Subcutaneous abdominal adipose tissue (tissue), 5 donors: Measurements from ENCODE around the gene FBXL19.

Experiments
- H3K27ac ChIP-seq: one replicate; pipeline ENCODE4 v1.7.0; 2013; ENCODE audit warnings: low read depth, mild to moderate bottlenecking, inconsistent platforms, low read length, moderate library complexity
- H3K27me3 ChIP-seq, 5 donors: one replicate each; pipeline ENCODE4 v1.7.0; 2013; ENCODE audit warnings: low read length in 5 of 5, inconsistent platforms in 1 of 5; ENCODE audit not compliant: control insufficient read depth in 5 of 5, insufficient read depth in 4 of 5
- H3K36me3 ChIP-seq, 5 donors: one replicate each; pipeline ENCODE4 v1.7.0; 2013; ENCODE audit warnings: low read length in 5 of 5; ENCODE audit not compliant: control insufficient read depth in 5 of 5, insufficient read depth in 5 of 5
- H3K4me1 ChIP-seq, 5 donors: one replicate each; pipeline ENCODE4 v1.7.0; 2013; ENCODE audit warnings: low read length in 5 of 5, mild to moderate bottlenecking in 3 of 5, moderate library complexity in 1 of 5; ENCODE audit not compliant: control insufficient read depth in 5 of 5, insufficient read depth in 5 of 5
- H3K4me3 ChIP-seq, 5 donors: one replicate each; pipeline ENCODE4 v1.7.0; 2013; ENCODE audit warnings: low read length in 5 of 5, low read depth in 1 of 5
- H3K9ac ChIP-seq, 5 donors: one replicate each; pipeline ENCODE4 v1.7.0; 2013; ENCODE audit warnings: low read length in 5 of 5, mild to moderate bottlenecking in 4 of 5, moderate library complexity in 3 of 5
- H3K9me3 ChIP-seq, 5 donors: one replicate each; pipeline ENCODE4 v1.7.0; 2013; ENCODE audit warnings: low read length in 5 of 5; ENCODE audit not compliant: control insufficient read depth in 5 of 5
- donor health status: healthy.
- donor health status: healthy.
- donor health status: healthy.
- donor health status: healthy.
- donor health status: healthy.

Gene FBXL19

DNA sequence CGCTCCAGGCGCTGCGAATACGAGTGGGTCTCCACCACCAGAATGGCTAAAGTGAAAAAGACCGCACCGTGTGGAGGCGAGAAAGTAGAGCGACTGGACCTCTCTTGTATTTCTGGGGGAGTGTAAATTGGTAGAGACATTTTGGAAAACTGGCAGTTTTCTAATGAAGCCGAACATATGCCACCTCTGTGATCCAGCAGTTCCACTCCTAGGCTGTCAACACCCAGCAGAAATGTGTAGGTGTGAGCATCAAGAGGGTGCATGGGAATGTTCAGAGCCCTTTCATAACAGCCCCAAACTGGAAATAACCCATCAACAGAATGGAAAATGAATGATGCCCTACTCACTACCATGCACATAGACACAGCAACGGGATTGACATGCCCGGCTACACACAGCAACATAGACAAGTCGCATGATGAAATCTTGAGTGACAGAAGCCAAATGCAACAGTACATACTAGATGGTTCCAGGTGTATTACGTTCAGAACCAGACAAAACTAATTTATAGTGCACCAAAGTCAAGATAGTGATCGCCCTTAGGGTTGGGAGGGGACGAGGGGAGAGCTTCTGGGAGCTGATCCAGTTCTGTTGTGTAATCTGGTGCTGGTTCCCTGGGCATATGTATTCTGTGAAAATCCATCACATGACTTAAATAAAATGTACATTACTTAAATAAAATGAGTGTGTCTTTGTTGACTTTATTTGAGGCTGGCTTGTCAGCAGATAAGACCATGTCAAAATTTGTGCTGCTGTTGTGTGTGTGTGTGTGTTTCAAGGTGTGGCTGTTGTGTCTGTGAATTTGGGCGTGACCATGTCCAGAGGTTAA is 28.6 kb upstream of the FBXL19 start:
- H3K27ac ChIP-seq: peak overlapping the region; percentile 89
- H3K36me3 ChIP-seq: peaks cover 0 to 14% (median 3%) of the 10 kb centered on the region in 5 donors
- H3K4me1 ChIP-seq: peaks cover 2 to 48% (median 44%) of the 10 kb centered on the region in 5 donors
- H3K27me3 ChIP-seq: no peaks in the 10 kb centered on the region
- peak overlapping the region in 4 of 5 donors; percentile 31 to 77 (median 65) for H3K9ac ChIP-seq
- H3K4me3 ChIP-seq: peak overlapping the region; percentile 56 to 72 (median 67)
- H3K9me3 ChIP-seq: no peaks in the 10 kb centered on the region

DNA sequence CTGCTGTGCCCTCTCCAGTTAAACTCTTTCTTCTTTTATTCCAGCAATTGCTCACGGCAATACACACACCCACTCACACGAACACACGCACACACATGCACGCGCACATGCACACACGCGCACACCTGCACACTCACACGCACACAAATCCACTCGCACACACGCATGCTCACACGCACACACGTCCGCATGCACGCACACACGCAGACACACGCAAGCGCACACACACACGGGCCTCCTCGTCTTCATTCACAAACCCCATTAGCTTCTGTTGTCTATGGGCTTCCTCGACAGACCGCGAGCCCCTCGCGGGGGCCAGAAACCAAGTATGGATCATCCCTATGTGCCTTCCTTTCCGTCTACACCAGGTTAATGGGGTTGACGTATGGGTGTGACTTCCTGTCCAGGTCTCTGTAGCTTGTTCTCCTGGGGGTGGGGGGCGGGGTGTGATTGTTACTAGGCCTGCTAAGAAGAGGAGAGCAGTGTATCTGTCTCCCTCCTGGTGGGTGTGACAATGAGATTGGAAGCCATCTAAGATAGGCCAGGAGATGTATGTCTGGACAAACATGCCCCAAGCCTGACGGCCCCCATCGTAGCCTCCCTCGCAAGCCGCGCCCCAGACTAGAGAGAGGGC is 27.6 kb upstream of the FBXL19 start:
- Histone ChIP-seq H3K27me3 (no peaks in the 10 kb centered on the region), H3K36me3 (peaks cover 0 to 11% (median 3%) of the 10 kb centered on the region in 5 donors), H3K4me3 (peak overlapping the region; percentile 45 to 75 (median 63)), H3K9me3 (no peaks in the 10 kb centered on the region), H3K27ac (peak overlapping the region; percentile 97), H3K4me1 (peaks cover 2 to 48% (median 44%) of the 10 kb centered on the region in 5 donors), H3K9ac (peak overlapping the region in 4 of 5 donors; percentile 83 to 92 (median 89))

DNA sequence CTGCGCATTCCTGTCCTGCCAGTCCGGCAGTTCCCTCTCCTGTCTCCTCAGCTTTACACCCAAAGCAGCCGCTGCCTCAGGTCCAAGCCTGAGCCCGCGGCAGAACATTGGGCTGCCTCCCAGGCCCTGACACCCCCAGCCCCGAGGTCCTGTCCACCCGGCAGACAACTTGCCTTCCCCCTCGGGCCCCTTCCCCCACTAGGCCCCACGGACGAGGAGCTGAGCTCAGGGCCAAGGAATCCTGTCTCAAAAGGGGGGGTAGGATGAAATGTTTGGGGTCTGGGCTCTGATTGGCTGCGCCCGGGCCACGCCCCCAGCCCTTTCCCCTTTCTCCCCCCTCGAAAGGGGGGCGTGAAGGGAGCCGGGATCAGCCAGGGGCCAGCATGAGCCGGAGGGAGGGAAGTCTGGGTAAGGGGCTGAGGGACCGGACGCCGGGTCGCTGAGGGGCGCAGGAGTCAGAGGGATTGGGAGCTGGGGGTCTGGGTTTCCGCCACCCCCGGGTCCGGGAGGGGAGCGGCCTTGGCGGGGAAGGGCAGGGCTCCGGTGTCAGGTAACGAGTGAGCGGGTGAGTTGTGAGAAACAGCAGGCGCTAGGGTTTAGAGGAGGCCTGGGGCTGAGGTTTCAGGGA is 27.0 kb upstream of the FBXL19 start, which contains the start of gene CTF1:
TSS of gene CTF1 (plus strand) at position 354 of the 628 bp plus-strand sequence. CDS start at position 384, 30 bp downstream.
- H3K9ac ChIP-seq: peak within 1 kb of the TSS; percentile 56 to 92 (median 86)
- H3K9me3 ChIP-seq: no peaks in the 10 kb centered on the region
- peak within 1 kb of the TSS; percentile 45 to 75 (median 63) for H3K4me3 ChIP-seq
- H3K36me3 ChIP-seq: peaks cover 0 to 9% (median 3%) of the 10 kb centered on the region in 5 donors
- H3K4me1 ChIP-seq: peaks cover 2 to 52% (median 45%) of the 10 kb centered on the region in 5 donors
- peak within 1 kb of the TSS; percentile 97 for H3K27ac ChIP-seq
- H3K27me3 ChIP-seq: no peaks in the 10 kb centered on the region

DNA sequence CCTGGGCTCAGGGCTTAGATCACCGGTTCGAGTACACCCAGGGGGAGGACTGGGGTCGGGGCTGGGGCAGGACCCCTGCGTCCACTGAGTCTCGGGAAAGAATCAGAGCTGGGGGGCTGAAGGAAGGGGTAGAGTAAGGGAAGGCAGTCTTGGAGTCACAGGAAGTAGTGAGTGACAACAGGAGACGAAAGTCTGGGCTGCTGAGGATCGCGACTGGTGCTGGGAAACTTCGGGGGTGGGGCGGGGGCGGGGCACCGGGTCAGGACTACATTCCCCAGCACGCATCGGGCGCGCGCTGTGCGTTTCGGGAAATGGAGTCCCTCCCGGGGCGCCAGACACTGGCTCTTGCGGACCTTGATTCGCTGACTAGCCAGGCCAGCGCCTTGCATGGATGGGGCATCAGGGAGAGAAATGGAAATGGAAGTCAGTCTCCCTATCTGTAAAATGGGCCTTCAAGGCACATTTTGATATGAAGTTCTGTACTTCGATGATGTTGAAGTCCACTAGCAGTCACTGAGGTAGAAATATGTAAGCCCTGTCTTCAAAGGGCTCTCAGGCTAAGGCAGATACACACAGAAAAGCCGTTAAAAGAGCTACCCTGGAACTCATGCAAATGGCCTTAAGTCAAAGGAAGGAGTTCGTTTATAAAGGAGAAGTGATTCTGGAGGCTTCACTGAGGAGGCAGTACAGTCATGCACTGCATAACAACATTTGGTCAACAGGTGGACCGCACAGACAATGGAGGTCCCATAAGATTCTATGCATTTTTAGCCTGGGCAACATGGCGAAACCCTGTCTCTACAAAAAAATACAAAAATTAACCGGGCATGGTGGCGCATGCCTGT is 26.3 kb upstream of the FBXL19 start:
- Histone ChIP-seq H3K4me1 (peaks cover 2 to 57% (median 50%) of the 10 kb centered on the region in 5 donors), H3K9ac (peak overlapping the region; percentile 56 to 92 (median 86))

DNA sequence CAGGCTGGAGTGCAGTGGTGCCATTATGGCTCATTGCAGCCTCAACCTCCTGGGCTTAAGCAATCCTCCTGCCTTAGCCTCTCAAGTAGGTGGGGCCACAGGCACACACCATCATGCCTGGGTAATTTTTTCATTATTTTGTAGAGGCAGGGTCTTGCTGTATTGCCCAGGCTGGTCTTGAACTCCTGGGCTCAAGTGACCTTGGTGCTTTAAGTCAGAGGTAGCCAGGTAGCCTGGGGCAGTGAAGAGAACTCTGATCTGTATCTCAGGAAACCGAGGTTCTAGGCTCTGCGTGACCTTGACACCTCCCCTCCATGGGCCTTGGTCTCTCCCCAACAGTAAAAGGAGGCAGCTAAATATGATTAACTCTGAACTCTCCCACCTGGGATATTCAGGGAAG is 23.6 kb upstream of the FBXL19 start:
- Histone ChIP-seq H3K4me3 (no peak overlapping the region), H3K9ac (no peak overlapping the region), H3K27me3 (no peaks in the 10 kb centered on the region), H3K9me3 (no peaks in the 10 kb centered on the region), H3K36me3 (no peaks in the 10 kb centered on the region), H3K4me1 (peaks cover 2 to 58% (median 53%) of the 10 kb centered on the region in 5 donors), H3K27ac (no peak overlapping the region)

More for the DNA sequence above, 26.3 kb upstream of the FBXL19 start:
- no peaks in the 10 kb centered on the region for H3K27me3 ChIP-seq
- H3K9me3 ChIP-seq: no peaks in the 10 kb centered on the region
- peak overlapping the region; percentile 45 to 75 (median 63) for H3K4me3 ChIP-seq
- H3K27ac ChIP-seq: peak overlapping the region; percentile 97
- peaks cover 0 to 5% (median 0%) of the 10 kb centered on the region in 5 donors for H3K36me3 ChIP-seq

DNA sequence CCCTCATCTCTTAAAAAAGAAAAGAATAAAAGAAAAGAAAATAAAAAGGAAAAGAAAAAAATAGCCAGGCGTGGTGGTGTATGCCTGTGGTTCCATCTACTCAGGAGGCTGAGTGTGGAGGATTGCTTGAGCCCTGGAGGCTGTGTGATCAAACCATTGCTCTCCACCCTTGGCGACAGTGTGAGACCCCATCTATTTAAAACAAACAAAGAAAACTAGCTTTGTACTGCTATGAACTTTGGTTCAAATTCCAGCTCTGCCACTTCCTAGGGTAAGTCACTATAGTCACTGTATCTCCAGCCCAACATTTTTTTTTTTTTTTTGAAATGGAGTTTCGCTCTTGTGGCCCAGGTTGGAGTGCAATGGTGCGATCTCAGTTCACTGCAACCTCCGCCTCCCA is 22.8 kb upstream of the FBXL19 start:
- Histone ChIP-seq H3K36me3 (no peaks in the 10 kb centered on the region), H3K4me1 (peaks cover 2 to 52% (median 49%) of the 10 kb centered on the region in 5 donors), H3K9me3 (no peaks in the 10 kb centered on the region), H3K9ac (no peak overlapping the region), H3K4me3 (no peak overlapping the region), H3K27ac (no peak overlapping the region), H3K27me3 (no peaks in the 10 kb centered on the region)

DNA sequence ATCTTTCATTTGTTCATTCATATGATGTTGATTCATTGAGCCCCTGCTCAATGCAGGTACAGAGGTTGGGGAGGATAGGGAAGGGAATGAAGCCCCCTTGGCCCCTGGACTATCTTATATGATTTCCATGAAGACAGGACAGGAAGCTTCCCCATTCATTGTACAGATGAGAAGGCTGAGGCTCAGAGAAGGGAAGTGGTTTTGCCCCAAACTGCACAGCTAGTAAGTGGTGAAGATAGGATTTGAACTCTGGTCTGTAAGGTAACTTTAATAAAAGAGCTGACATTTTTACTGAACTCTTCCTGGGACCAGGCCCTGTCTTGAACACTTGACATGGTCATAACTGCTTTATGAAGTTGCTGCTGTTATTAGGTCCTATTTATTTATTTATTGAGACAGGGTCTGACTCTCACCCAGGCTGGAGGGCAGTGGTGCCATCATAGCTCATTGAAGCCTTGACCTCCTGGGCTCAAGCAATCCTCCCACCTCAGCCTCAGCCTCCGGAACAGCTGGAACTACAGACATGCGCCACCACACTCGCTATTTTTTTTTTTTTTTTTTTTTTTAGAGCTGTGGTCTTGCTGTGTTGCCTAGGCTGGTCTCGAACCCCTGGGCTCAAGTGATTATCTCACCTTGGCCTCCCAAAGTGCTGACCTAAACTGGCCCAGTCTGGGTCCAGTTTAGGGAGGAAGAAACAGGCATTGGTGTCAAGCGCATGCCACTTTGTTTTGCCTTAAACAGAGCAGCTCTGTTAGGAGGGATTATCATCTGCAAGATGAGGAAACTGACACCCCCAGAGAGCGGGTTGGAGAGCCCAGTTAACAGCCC is 22.0 kb upstream of the FBXL19 start:
- Histone ChIP-seq H3K9ac (peak overlapping the region in 4 of 5 donors; percentile 57 to 85 (median 66)), H3K9me3 (no peaks in the 10 kb centered on the region), H3K36me3 (no peaks in the 10 kb centered on the region), H3K4me1 (peaks cover 2 to 43% (median 40%) of the 10 kb centered on the region in 5 donors), H3K4me3 (peak overlapping the region; percentile 59 to 79 (median 64)), H3K27me3 (no peaks in the 10 kb centered on the region), H3K27ac (peak overlapping the region; percentile 46)

DNA sequence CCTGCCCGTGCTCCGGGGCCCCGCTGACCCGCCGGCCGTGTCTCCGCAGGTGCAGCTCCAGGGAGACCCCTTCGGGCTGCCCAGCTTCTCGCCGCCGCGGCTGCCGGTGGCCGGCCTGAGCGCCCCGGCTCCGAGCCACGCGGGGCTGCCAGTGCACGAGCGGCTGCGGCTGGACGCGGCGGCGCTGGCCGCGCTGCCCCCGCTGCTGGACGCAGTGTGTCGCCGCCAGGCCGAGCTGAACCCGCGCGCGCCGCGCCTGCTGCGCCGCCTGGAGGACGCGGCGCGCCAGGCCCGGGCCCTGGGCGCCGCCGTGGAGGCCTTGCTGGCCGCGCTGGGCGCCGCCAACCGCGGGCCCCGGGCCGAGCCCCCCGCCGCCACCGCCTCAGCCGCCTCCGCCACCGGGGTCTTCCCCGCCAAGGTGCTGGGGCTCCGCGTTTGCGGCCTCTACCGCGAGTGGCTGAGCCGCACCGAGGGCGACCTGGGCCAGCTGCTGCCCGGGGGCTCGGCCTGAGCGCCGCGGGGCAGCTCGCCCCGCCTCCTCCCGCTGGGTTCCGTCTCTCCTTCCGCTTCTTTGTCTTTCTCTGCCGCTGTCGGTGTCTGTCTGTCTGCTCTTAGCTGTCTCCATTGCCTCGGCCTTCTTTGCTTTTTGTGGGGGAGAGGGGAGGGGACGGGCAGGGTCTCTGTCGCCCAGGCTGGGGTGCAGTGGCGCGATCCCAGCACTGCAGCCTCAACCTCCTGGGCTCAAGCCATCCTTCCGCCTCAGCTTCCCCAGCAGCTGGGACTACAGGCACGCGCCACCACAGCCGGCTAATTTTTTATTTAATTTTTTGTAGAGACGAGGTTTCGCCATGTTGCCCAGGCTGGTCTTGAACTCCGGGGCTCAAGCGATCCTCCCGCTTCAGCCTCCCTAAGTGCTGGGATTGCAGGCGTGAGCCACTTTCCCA is 21.1 kb upstream of the FBXL19 start:
- H3K9me3 ChIP-seq: no peaks in the 10 kb centered on the region
- peak overlapping the region; percentile 38 to 85 (median 71) for H3K9ac ChIP-seq
- H3K4me3 ChIP-seq: peak overlapping the region; percentile 62 to 79 (median 67)
- peaks cover 2 to 36% (median 34%) of the 10 kb centered on the region in 5 donors for H3K4me1 ChIP-seq
- H3K36me3 ChIP-seq: peaks cover 0 to 3% (median 0%) of the 10 kb centered on the region in 5 donors
- H3K27ac ChIP-seq: peak overlapping the region; percentile 70
- no peaks in the 10 kb centered on the region for H3K27me3 ChIP-seq
